HG02970 (cell line): ENCODE results near the gene ATAD1.

Experiments used
- ATAC-seq: cut with Tn5 transposase; IDR thresholded peaks from one replicate; pipeline ENCODE4 v1.9.1; 2021; ENCODE audit warnings: mild to moderate bottlenecking, moderate library complexity, moderate number of reproducible peaks; ENCODE audit not compliant: unreplicated experiment, low FRiP score

The ATAD1 gene

DNA sequence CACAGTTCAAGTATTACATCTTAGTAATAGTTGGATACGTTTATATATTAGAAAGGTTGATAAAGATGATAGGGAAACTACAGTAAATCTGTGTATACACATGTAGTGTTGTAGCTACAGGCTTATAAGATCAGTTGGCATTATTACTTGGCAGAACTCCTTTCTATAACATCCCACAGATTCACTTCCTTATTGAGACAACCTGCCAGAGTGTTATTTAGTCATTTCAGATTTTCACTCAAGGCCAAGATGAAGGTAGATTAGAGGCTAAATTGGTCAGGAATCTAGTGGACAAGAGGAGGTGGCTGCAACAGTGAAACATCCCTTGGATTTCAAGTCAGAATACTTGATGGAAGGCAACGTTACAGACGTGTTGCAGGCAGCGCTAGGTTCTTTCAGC is 95.3 kb downstream of the ATAD1 start:
- no peak for ATAC-seq

GRCh38 chr10:87721781-87722180 is 96.2 kb downstream of the ATAD1 start:
- no peak for ATAC-seq

DNA sequence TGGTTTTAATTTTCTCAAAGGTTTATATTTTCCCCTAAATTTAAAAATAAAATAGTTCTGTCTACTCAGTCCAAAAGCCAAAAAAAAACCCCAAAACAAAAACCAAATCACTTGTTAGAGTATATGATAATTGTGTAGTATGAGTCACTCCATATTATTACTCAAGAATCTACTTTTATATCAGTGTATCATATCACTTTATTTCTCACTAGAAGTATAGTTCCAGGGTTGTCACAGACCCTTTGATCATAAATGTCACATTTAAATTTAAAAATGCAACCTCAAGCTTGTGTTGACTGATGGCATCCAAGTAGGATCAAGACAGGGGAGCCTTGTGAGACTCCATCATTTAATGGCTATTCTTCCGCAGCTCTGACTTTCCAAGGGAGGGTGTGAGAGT is 97.4 kb downstream of the ATAD1 start:
- ATAC-seq = no peak

GRCh38 chr10:87716348-87716670 is 101.7 kb downstream of the ATAD1 start:
- no peak for ATAC-seq

- no peak for ATAC-seq
Observed at GRCh38 chr10:87715552-87716347, 102.3 kb downstream of the ATAD1 start.

- no peak for ATAC-seq
Observed at GRCh38 chr10:87713707-87714106, 104.3 kb downstream of the ATAD1 start.

DNA sequence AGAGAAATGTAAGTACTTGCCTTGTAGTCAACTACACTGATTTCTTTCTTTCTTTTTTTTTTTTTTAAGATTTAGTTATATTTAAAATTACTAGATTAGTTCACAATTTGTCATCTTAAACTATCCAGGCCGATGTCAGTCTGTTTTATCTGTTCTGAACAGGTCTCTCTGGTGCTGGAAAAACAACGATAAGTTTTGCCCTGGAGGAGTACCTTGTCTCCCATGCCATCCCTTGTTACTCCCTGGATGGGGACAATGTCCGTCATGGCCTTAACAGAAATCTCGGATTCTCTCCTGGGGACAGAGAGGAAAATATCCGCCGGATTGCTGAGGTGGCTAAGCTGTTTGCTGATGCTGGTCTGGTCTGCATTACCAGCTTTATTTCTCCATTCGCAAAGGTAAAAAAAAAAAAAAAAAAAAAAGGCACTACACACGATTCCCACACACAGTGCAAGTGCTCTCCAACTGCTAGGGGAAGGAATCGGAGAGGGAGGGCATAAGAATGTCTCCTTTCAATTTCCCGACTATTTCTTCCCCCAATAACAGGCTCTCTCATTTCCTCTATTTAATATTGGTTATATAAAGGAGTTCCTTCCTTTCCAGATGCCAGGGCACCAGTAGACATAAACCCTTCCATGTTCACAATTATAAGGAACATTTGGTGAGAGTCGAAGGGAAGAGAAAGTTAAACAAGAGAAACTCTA is 105.0 kb downstream of the ATAD1 start:
- no peak for ATAC-seq

GRCh38 chr10:87707254-87707653 is 110.8 kb downstream of the ATAD1 start:
- ATAC-seq = no peak

GRCh38 chr10:87706731-87707130 is 111.3 kb downstream of the ATAD1 start:
- no peak for ATAC-seq

DNA sequence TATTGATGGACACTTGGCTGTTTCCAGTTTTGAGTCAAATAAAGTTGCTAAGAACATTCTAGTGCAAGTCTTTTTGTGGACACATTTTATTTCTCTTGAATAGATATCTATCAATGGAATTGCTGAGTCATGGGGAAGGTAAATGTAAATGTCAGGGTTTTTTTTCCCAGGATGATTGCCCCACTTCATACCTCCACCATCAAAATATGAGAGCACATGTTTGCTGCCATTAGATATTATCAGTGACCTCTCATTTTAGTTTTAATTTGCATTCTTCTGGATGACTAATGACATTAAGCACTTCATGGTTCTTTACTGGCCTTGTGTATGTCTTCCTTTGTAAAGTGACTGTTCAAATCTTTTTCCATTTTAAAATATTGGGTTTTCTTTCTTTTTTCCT is 112.7 kb downstream of the ATAD1 start:
- ATAC-seq = no peak

GRCh38 chr10:87703771-87704170 is 114.3 kb downstream of the ATAD1 start:
- ATAC-seq = no peak

GRCh38 chr10:87702973-87703294 is 115.1 kb downstream of the ATAD1 start:
- ATAC-seq = no peak

DNA sequence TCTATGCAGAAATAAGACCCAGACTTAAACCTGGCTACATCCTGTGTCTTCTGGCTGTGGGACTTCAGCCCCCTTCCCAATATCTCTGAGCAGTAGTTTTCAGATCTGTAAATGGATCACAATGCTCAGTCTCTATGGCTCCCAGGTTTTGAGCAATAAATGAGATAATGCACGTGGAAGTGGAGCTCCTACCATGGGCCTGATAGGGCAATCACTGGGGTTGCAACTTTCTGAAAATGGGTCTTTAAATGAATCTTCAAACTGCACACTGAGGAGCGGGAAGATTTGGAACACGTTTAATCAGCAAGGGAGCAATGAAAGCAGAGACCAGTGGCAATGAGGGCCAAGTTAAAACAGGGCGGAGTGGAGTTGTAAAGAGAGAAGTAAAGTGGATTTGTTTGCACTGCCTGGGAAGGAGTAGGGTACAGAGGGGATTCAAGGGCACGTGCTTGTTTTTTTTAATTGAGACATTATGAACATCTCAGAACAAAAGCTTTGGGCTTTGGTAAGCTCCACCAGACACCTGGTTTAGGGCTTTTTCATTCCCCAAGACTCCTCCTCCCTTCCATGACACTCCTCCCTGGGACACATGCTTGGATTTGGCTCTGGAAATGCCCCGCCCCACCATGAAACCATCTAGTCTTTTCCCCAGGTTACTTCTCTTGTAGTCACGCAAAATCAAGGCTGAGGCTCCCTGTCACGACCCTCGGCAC is 115.6 kb downstream of the ATAD1 start:
- ATAC-seq = no peak
